ENCODE data around the gene CFAP299.

CFAP299 gene

DNA sequence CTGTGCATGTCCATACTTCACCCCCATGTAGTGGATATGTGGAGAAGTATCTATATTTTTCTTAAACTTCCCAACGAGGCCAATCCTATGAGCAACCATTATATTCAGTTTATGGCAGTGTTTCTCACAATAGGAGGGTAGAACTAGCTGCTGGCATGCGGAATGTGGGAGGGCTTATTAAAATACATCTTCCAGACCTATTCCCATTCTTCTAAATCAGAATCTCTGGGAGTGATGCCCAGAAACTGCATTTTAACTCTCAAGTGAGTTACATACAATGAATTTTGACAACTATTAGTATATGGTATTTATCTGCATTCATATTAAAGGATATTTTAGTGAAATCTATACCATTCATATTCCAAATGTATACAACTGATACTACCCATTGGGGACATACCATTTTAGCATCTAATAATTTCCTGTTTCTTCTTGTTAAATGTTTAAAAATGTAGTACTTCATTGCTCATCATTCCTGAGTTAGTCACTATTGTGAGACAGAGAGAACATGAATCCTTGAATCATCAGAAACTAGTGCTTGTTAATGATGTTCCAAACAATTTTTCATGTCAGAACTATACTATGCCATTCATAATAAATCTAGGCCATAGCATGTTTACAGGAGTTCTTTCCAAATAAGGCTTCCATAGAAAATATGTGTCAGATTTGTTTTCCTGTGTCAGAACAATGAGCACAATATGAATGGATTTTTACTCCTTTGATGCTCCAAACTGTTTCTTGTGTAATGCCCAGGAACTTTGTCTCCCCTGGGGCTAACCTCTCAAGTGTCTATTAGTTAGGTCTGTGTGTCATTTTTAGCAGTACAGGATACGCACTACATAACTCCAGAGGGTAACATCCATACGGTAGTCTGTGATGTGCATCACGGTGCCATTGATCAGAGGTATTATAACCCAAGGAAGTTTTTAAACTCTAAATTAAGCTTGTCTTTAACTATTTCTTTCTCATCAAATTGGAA, 496.1 kb downstream of the CFAP299 start:
- Histone ChIP-seq H3K79me2 (ENCODE audit: control insufficient read depth, insufficient read depth, low read length) (no peaks in the 10 kb centered on the region), H3K56ac (ENCODE audit: low read length) (no peak overlapping the region), H3K4ac (ENCODE audit: low read depth, low read length) (no peak overlapping the region), H3K4me2 (ENCODE audit: low read length) (no peak overlapping the region), H3K4me1 (ENCODE audit: control insufficient read depth, low read depth, low read length) (no peaks in the 10 kb centered on the region), H3K36me3 (ENCODE audit: control insufficient read depth, insufficient read depth, low read length) (no peaks in the 10 kb centered on the region), H2BK15ac (replicated peaks; ENCODE audit: low read depth) (no peak overlapping the region), H3K4me3 (ENCODE audit: low read length) (no peak overlapping the region), H3K18ac (ENCODE audit: low read length) (no peak overlapping the region), H2AK5ac (ENCODE audit: low read length) (no peak overlapping the region), H3K27me3 (ENCODE audit: insufficient read depth, low read length, poor library complexity) (no peaks in the 10 kb centered on the region), H3K27ac (ENCODE audit: low read depth, low read length) (no peak overlapping the region), H4K8ac (ENCODE audit: low read depth, low read length) (no peak overlapping the region), H3K9ac (ENCODE audit: low read length) (no peak overlapping the region), H2BK120ac (ENCODE audit: low read depth, low read length) (no peak overlapping the region), H3K79me1 (ENCODE audit: low read length) (no peaks in the 10 kb centered on the region), H2BK5ac (ENCODE audit: low read length) (no peak overlapping the region), H3K23ac (ENCODE audit: low read length) (no peak overlapping the region), H4K5ac (ENCODE audit: low read length) (no peak overlapping the region)
- no CpG with 5 or more reads among the region's 5 CpGs for WGBS (ENCODE audit: extremely low coverage, insufficient coverage, low lambda C conversion rate)
- no peak for DNase-seq

DNA sequence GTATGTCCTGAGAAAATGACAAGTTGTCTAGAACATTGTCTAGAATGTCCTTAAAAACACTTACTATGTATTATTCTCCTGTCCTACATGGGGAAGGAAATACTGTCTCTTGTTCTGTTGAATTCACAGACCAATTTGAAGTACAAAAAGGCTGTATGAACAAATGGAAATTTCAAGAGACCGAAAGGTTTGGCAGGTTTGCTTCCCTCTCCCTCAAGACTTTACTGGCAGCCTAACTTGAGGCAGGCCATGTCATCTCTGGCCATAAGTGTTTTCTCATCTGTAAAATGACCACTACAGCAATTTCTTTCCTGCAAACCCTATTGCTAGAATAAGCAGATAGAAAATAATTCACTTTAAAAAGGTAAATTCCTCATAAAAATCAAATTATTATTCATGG, 503.8 kb downstream of the CFAP299 start:
- Histone ChIP-seq H4K8ac (ENCODE audit: low read depth, low read length) (no peak overlapping the region), H3K27me3 (ENCODE audit: insufficient read depth, low read length, poor library complexity) (no peaks in the 10 kb centered on the region), H4K5ac (ENCODE audit: low read length) (no peak overlapping the region), H3K9ac (ENCODE audit: low read length) (no peak overlapping the region), H3K18ac (ENCODE audit: low read length) (no peak overlapping the region), H3K4ac (ENCODE audit: low read depth, low read length) (no peak overlapping the region), H3K27ac (ENCODE audit: low read depth, low read length) (no peak overlapping the region), H3K56ac (ENCODE audit: low read length) (no peak overlapping the region), H3K36me3 (ENCODE audit: control insufficient read depth, insufficient read depth, low read length) (no peaks in the 10 kb centered on the region), H3K79me2 (ENCODE audit: control insufficient read depth, insufficient read depth, low read length) (no peaks in the 10 kb centered on the region), H3K23ac (ENCODE audit: low read length) (no peak overlapping the region), H3K4me2 (ENCODE audit: low read length) (no peak overlapping the region), H3K79me1 (ENCODE audit: low read length) (no peaks in the 10 kb centered on the region), H2BK5ac (ENCODE audit: low read length) (no peak overlapping the region), H3K4me1 (ENCODE audit: control insufficient read depth, low read depth, low read length) (no peaks in the 10 kb centered on the region), H2AK5ac (ENCODE audit: low read length) (no peak overlapping the region), H2BK15ac (replicated peaks; ENCODE audit: low read depth) (no peak overlapping the region), H2BK120ac (ENCODE audit: low read depth, low read length) (no peak overlapping the region), H3K4me3 (ENCODE audit: low read length) (no peak overlapping the region)
- no peak for DNase-seq
- WGBS (ENCODE audit: extremely low coverage, insufficient coverage, low lambda C conversion rate) = no CpG with 5 or more reads among the region's 1 CpG

DNA sequence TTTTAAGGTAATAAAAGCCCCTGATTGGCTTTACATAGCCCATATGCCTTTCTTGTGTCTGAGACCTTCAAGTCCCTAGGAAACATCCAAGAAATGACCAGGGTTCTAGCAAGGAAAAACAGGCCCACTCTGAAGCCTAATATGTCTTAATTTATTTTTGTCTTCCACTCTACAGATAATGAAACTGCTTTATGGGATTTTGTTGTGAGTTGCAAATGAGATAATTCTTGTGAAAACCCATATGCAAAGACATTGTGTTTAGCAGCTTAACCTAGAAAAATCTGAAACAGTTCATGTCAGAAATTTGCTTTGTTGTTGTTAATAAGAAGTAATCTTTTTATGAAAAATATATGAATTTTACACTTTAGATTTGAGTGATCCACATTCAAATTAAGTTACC, 504.3 kb downstream of the CFAP299 start:
- H2BK15ac ChIP-seq (replicated peaks; ENCODE audit: low read depth) = no peak overlapping the region
- no peaks in the 10 kb centered on the region for H3K79me2 ChIP-seq (ENCODE audit: control insufficient read depth, insufficient read depth, low read length)
- no peak overlapping the region for H3K4me2 ChIP-seq (ENCODE audit: low read length)
- H4K5ac ChIP-seq (ENCODE audit: low read length) = no peak overlapping the region
- H3K23ac ChIP-seq (ENCODE audit: low read length) = no peak overlapping the region
- H2BK120ac ChIP-seq (ENCODE audit: low read depth, low read length) = no peak overlapping the region
- no peaks in the 10 kb centered on the region for H3K36me3 ChIP-seq (ENCODE audit: control insufficient read depth, insufficient read depth, low read length)
- H3K4ac ChIP-seq (ENCODE audit: low read depth, low read length) = no peak overlapping the region
- no peak for DNase-seq
- H3K27ac ChIP-seq (ENCODE audit: low read depth, low read length) = no peak overlapping the region
- H3K18ac ChIP-seq (ENCODE audit: low read length) = no peak overlapping the region
- H3K27me3 ChIP-seq (ENCODE audit: insufficient read depth, low read length, poor library complexity) = no peaks in the 10 kb centered on the region
- H3K4me1 ChIP-seq (ENCODE audit: control insufficient read depth, low read depth, low read length) = no peaks in the 10 kb centered on the region
- H3K9ac ChIP-seq (ENCODE audit: low read length) = no peak overlapping the region
- no peak overlapping the region for H3K56ac ChIP-seq (ENCODE audit: low read length)
- no peaks in the 10 kb centered on the region for H3K79me1 ChIP-seq (ENCODE audit: low read length)
- H4K8ac ChIP-seq (ENCODE audit: low read depth, low read length) = no peak overlapping the region
- H2AK5ac ChIP-seq (ENCODE audit: low read length) = no peak overlapping the region
- H2BK5ac ChIP-seq (ENCODE audit: low read length) = no peak overlapping the region
- H3K4me3 ChIP-seq (ENCODE audit: low read length) = no peak overlapping the region

DNA sequence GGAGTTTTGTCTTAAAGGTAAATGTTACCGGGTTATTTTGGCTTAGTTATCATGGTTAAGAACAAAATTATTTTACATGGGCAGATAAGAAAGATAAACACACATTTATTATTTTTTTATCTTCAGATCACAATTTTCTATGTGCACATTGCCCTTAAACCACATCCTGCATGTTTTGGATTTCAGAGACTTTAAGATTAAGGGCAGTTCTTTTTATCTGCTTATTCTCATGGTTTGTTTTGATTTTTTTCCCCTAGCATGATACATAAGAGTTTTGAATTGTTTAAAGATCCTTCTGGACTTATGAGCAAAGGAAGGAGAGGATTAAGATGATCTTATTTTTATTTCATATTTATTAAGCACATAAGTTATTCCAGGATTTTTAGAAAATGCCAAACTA, 504.9 kb downstream of the CFAP299 start:
- H3K79me1 ChIP-seq (ENCODE audit: low read length) = no peaks in the 10 kb centered on the region
- no peaks in the 10 kb centered on the region for H3K27me3 ChIP-seq (ENCODE audit: insufficient read depth, low read length, poor library complexity)
- no peak overlapping the region for H3K27ac ChIP-seq (ENCODE audit: low read depth, low read length)
- H4K8ac ChIP-seq (ENCODE audit: low read depth, low read length) = no peak overlapping the region
- no peak overlapping the region for H3K4me2 ChIP-seq (ENCODE audit: low read length)
- no peak overlapping the region for H2BK120ac ChIP-seq (ENCODE audit: low read depth, low read length)
- H2BK5ac ChIP-seq (ENCODE audit: low read length) = no peak overlapping the region
- H2BK15ac ChIP-seq (replicated peaks; ENCODE audit: low read depth) = no peak overlapping the region
- no peak for DNase-seq
- no peaks in the 10 kb centered on the region for H3K36me3 ChIP-seq (ENCODE audit: control insufficient read depth, insufficient read depth, low read length)
- no peak overlapping the region for H3K4me3 ChIP-seq (ENCODE audit: low read length)
- H4K5ac ChIP-seq (ENCODE audit: low read length) = no peak overlapping the region
- H3K23ac ChIP-seq (ENCODE audit: low read length) = no peak overlapping the region
- no CpG with 5 or more reads among the region's 1 CpG for WGBS (ENCODE audit: extremely low coverage, insufficient coverage, low lambda C conversion rate)
- no peak overlapping the region for H3K4ac ChIP-seq (ENCODE audit: low read depth, low read length)
- H3K79me2 ChIP-seq (ENCODE audit: control insufficient read depth, insufficient read depth, low read length) = no peaks in the 10 kb centered on the region
- no peak overlapping the region for H2AK5ac ChIP-seq (ENCODE audit: low read length)
- no peak overlapping the region for H3K9ac ChIP-seq (ENCODE audit: low read length)
- H3K18ac ChIP-seq (ENCODE audit: low read length) = no peak overlapping the region
- no peaks in the 10 kb centered on the region for H3K4me1 ChIP-seq (ENCODE audit: control insufficient read depth, low read depth, low read length)
- H3K56ac ChIP-seq (ENCODE audit: low read length) = no peak overlapping the region

DNA sequence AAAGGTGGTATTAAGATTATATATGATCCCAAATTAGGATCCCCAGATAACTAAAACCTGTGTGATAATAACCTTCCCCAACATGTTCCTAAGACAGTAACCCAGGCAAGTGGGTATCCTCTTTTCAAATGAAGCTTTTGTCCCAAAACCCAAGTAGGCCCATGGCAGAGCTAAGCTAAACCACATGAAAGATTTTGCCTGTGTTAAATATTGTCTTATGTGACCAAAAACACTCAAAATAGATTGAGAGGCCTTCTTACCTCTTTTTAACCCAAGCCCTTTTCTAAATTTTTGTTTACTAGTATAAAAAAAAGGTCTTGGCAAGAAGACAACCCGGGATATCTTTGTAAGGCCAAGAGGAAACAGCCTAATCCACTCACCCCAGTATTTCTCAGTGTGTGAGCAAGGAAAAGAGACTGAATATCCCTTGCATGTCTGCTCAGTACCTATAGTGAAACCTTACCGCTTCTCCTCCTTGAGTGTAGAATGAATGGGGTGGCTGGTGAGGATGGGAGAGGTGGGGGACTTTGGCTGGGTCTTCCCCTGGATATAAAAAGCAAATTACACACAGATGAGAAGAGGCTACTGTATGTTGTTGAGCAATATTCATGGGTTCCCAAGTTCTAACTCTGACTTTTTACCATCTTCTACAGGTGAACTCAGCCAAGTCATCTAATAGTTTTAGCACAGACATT, 506.2 kb downstream of the CFAP299 start:
- no peak overlapping the region for H3K23ac ChIP-seq (ENCODE audit: low read length)
- DNase-seq = no peak
- no peak overlapping the region for H2BK5ac ChIP-seq (ENCODE audit: low read length)
- H3K9ac ChIP-seq (ENCODE audit: low read length) = no peak overlapping the region
- H3K79me2 ChIP-seq (ENCODE audit: control insufficient read depth, insufficient read depth, low read length) = no peaks in the 10 kb centered on the region
- H3K27me3 ChIP-seq (ENCODE audit: insufficient read depth, low read length, poor library complexity) = peaks cover 2% of the 10 kb centered on the region
- H3K4me3 ChIP-seq (ENCODE audit: low read length) = no peak overlapping the region
- H3K4ac ChIP-seq (ENCODE audit: low read depth, low read length) = no peak overlapping the region
- no peak overlapping the region for H3K56ac ChIP-seq (ENCODE audit: low read length)
- no peaks in the 10 kb centered on the region for H3K79me1 ChIP-seq (ENCODE audit: low read length)
- H2BK15ac ChIP-seq (replicated peaks; ENCODE audit: low read depth) = no peak overlapping the region
- no peak overlapping the region for H4K8ac ChIP-seq (ENCODE audit: low read depth, low read length)
- H3K18ac ChIP-seq (ENCODE audit: low read length) = no peak overlapping the region
- no peaks in the 10 kb centered on the region for H3K36me3 ChIP-seq (ENCODE audit: control insufficient read depth, insufficient read depth, low read length)
- no CpG with 5 or more reads among the region's 2 CpGs for WGBS (ENCODE audit: extremely low coverage, insufficient coverage, low lambda C conversion rate)
- H4K5ac ChIP-seq (ENCODE audit: low read length) = no peak overlapping the region
- H3K27ac ChIP-seq (ENCODE audit: low read depth, low read length) = no peak overlapping the region
- no peak overlapping the region for H3K4me2 ChIP-seq (ENCODE audit: low read length)
- no peaks in the 10 kb centered on the region for H3K4me1 ChIP-seq (ENCODE audit: control insufficient read depth, low read depth, low read length)
- H2AK5ac ChIP-seq (ENCODE audit: low read length) = no peak overlapping the region
- no peak overlapping the region for H2BK120ac ChIP-seq (ENCODE audit: low read depth, low read length)

Data from mesendoderm (in vitro differentiated cells).